Mesenchymal stem cell (in vitro differentiated cells and primary cell): ENCODE results near the gene GNG11.

Source experiments
- DNase-seq: peaks from one replicate; pipeline ENCODE4 v3.0.0-alpha.2; 2013
- H2AFZ ChIP-seq: one replicate; pipeline ENCODE4 v1.6.1; 2013; ENCODE audit warnings: low read depth, mild to moderate bottlenecking, control low read depth, inconsistent platforms, low read length, moderate library complexity
- H2AK5ac ChIP-seq: 2 replicates; pipeline ENCODE4 v1.6.1; 2013; ENCODE audit warnings: low read length, moderate library complexity, mild to moderate bottlenecking, inconsistent platforms; ENCODE audit not compliant: severe bottlenecking
- H2BK120ac ChIP-seq: one replicate; pipeline ENCODE4 v1.6.1; 2013; ENCODE audit warnings: low read depth, mild to moderate bottlenecking, inconsistent platforms, low read length, moderate library complexity
- H2BK12ac ChIP-seq, 2 experiments: one replicate each; pipeline ENCODE4 v1.6.1; 2013; ENCODE audit warnings: inconsistent platforms in 2 of 2, low read length in 2 of 2, mild to moderate bottlenecking in 2 of 2, moderate library complexity in 2 of 2, control low read depth in 1 of 2
- H2BK15ac ChIP-seq: one replicate; pipeline ENCODE4 v1.6.1; 2013; ENCODE audit warnings: mild to moderate bottlenecking, low read depth, inconsistent platforms; ENCODE audit not compliant: poor library complexity, severe bottlenecking
- H2BK5ac ChIP-seq: 2 replicates; pipeline ENCODE4 v1.6.1; 2013; ENCODE audit warnings: low read depth, mild to moderate bottlenecking, low read length, control low read depth, inconsistent platforms; ENCODE audit not compliant: poor library complexity, severe bottlenecking
- H3K14ac ChIP-seq, 2 experiments: one replicate each; pipeline ENCODE4 v1.6.1; 2013; ENCODE audit warnings: inconsistent platforms in 2 of 2, low read length in 2 of 2, control low read depth in 1 of 2, mild to moderate bottlenecking in 1 of 2, moderate library complexity in 1 of 2
- H3K18ac ChIP-seq, 2 experiments: one replicate each; pipeline ENCODE4 v1.6.1; 2013; ENCODE audit warnings: inconsistent platforms in 2 of 2, low read length in 2 of 2, control low read depth in 1 of 2, low read depth in 1 of 2, mild to moderate bottlenecking in 1 of 2
- H3K23ac ChIP-seq, 2 experiments: one replicate each; pipeline ENCODE4 v1.6.1; 2013; ENCODE audit warnings: inconsistent platforms in 2 of 2, low read length in 2 of 2, mild to moderate bottlenecking in 2 of 2, moderate library complexity in 2 of 2, control low read depth in 1 of 2
- H3K27ac ChIP-seq: 2 replicates; pipeline ENCODE4 v1.5.1; 2013; ENCODE audit warnings: mild to moderate bottlenecking, moderate library complexity, low read length, control low read depth, inconsistent platforms; ENCODE audit not compliant: poor library complexity, severe bottlenecking
- H3K27me3 ChIP-seq, 2 experiments: 2 replicates each; pipeline versions ENCODE4 v1.6.1 to v1.7.0; 2013; ENCODE audit warnings: low read length in 2 of 2, mild to moderate bottlenecking in 2 of 2, moderate library complexity in 2 of 2, control low read depth in 1 of 2, inconsistent platforms in 1 of 2; ENCODE audit not compliant: control insufficient read depth in 1 of 2, insufficient read depth in 1 of 2
- H3K36me3 ChIP-seq, 2 experiments: 2 replicates each; pipeline versions ENCODE4 v1.6.1 to v1.7.0; 2013; ENCODE audit warnings: low read length in 2 of 2, control low read depth in 1 of 2, inconsistent platforms in 1 of 2, low read depth in 1 of 2, mild to moderate bottlenecking in 1 of 2; ENCODE audit not compliant: insufficient read depth in 2 of 2, control insufficient read depth in 1 of 2
- H3K4ac ChIP-seq, 2 experiments: one replicate each; pipeline ENCODE4 v1.6.1; 2013; ENCODE audit warnings: inconsistent platforms in 2 of 2, low read length in 2 of 2, mild to moderate bottlenecking in 2 of 2, moderate library complexity in 2 of 2, control low read depth in 1 of 2, low read depth in 1 of 2
- H3K4me1 ChIP-seq: 2 replicates; pipeline ENCODE4 v1.6.1; 2013; ENCODE audit warnings: low read depth, low read length, control low read depth; ENCODE audit not compliant: control insufficient read depth, insufficient read depth
- H3K4me2 ChIP-seq: 2 replicates; pipeline ENCODE4 v1.6.1; 2013; ENCODE audit warnings: low read length, mild to moderate bottlenecking, inconsistent platforms; ENCODE audit not compliant: poor library complexity, severe bottlenecking
- H3K4me3 ChIP-seq, 2 experiments: 2 replicates each; pipeline versions ENCODE4 v1.5.1 to v1.7.0; 2013; ENCODE audit warnings: low read length in 2 of 2, mild to moderate bottlenecking in 2 of 2, control low read depth in 1 of 2, low read depth in 1 of 2; ENCODE audit not compliant: insufficient read depth in 1 of 2
- H3K79me1 ChIP-seq: replicated peaks from 2 replicates; pipeline ENCODE4 v1.6.1; 2013; ENCODE audit warnings: mild to moderate bottlenecking, control low read depth, low read length, inconsistent platforms; ENCODE audit not compliant: poor library complexity, severe bottlenecking
- H3K9ac ChIP-seq: 2 replicates; pipeline ENCODE4 v1.7.0; 2013; ENCODE audit warnings: mild to moderate bottlenecking, low read length, moderate library complexity
- H3K9me3 ChIP-seq: 2 replicates; pipeline ENCODE4 v1.7.0; 2013; ENCODE audit warnings: mild to moderate bottlenecking, low read length; ENCODE audit not compliant: control insufficient read depth
- H4K8ac ChIP-seq: one replicate; pipeline ENCODE4 v1.6.1; 2013; ENCODE audit warnings: inconsistent platforms, mild to moderate bottlenecking, low read length, moderate library complexity
- H4K91ac ChIP-seq: one replicate; pipeline ENCODE4 v1.6.1; 2013; ENCODE audit warnings: mild to moderate bottlenecking, low read length, inconsistent platforms
- WGBS: methylation state at CpG from one replicate; pipeline ENCODE4 v1.1.7; 2013; ENCODE audit warnings: mixed read lengths; 5-methylcytosine and 5-hydroxymethylcytosine counted together

GNG11 gene

DNA sequence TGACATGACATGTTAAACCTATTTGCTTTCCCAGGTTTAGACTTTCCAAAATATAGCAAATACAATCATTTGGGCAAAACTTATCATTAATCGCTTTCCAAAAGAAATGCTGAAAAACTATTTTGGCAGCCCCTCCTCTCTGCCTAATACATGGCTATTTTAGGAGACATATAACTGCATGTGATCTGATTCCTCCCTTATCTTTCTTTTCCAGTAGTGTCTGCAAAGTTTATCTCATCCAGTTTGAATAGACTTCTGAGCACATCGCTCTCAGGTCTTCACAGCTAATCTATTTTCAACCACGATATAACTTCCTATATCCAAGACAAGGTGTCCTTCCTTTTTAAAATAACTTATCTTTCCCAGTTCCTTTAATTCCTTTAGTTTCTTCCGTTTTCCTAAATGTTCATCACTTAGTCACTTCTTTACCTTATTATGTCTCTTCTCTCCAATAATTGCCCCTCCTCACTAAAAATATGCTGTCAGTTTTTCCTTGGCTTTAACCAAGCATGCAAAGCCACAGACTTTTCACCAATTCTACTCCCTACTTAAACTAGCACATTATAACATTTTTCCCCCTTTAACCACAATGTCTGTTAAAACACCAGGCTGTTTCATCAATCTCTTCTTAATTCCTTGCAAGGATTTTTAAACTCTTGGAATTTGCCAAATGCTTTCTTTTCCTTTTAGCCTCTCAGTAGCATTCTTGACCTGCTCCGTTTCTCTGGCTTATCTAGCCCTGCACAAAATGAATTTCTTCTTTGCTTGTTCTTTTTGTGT lies 24.4 kb downstream of the GNG11 start:
- no peak overlapping the region for H2BK12ac ChIP-seq
- no peak overlapping the region for H3K4me3 ChIP-seq
- no peak overlapping the region for H3K23ac ChIP-seq
- H3K4me1 ChIP-seq, result peaks cover 4% of the 10 kb centered on the region
- H3K9ac ChIP-seq, result no peak overlapping the region
- H3K27ac ChIP-seq, result no peak overlapping the region
- no peak overlapping the region for H4K8ac ChIP-seq
- no peak overlapping the region for H3K18ac ChIP-seq
- no peaks in the 10 kb centered on the region for H3K36me3 ChIP-seq
- H3K14ac ChIP-seq, result no peak overlapping the region
- no peak overlapping the region for H2BK120ac ChIP-seq
- H3K9me3 ChIP-seq, result no peaks in the 10 kb centered on the region
- WGBS, result 94% methylated on average over 4 of the region's 5 CpGs
- DNase-seq, result peak; percentile 18
- H4K91ac ChIP-seq, result no peak overlapping the region
- H3K27me3 ChIP-seq, result no peaks in the 10 kb centered on the region
- no peak overlapping the region for H3K4me2 ChIP-seq
- H3K4ac ChIP-seq, result no peak overlapping the region
- no peak overlapping the region for H2AFZ ChIP-seq
- H2BK5ac ChIP-seq, result no peak overlapping the region
- no peak overlapping the region for H2AK5ac ChIP-seq
- no peak overlapping the region for H2BK15ac ChIP-seq
- H3K79me1 ChIP-seq, result no peaks in the 10 kb centered on the region

DNA sequence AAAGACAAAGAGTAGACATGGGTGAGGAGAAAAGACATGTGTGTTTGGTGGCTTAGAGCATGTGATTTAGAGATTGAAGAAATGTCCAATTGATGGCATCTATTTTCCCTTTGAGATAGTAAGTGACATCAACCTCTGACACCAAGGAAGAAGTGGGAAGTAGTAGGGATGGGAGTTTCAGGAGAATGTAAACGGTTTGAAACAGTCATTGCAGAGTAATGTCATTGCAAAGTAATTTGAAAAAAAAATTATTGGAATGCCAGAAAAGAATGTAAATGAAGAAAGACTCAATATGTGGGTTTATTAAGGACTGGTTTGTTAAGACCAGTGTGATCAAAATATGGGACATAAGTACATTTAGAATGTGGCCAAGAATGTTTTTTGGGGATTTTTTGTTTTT lies 26.6 kb downstream of the GNG11 start:
- Histone ChIP-seq H4K91ac (no peak overlapping the region), H3K9me3 (no peaks in the 10 kb centered on the region), H3K18ac (peak overlapping the region in 1 of 2 experiments; percentile 82), H3K27ac (no peak overlapping the region), H2BK120ac (no peak overlapping the region), H3K4me3 (no peak overlapping the region), H2BK12ac (no peak overlapping the region), H3K4ac (no peak overlapping the region), H2BK15ac (no peak overlapping the region), H2BK5ac (no peak overlapping the region), H2AFZ (no peak overlapping the region), H3K23ac (no peak overlapping the region), H3K36me3 (no peaks in the 10 kb centered on the region), H3K4me2 (no peak overlapping the region), H2AK5ac (no peak overlapping the region), H4K8ac (no peak overlapping the region), H3K9ac (no peak overlapping the region), H3K4me1 (peaks cover 3% of the 10 kb centered on the region), H3K14ac (no peak overlapping the region), H3K79me1 (no peaks in the 10 kb centered on the region), H3K27me3 (no peaks in the 10 kb centered on the region)
- peak; percentile 60 for DNase-seq
- WGBS, result 0% methylated on average over 1 of the region's 1 CpG

DNA sequence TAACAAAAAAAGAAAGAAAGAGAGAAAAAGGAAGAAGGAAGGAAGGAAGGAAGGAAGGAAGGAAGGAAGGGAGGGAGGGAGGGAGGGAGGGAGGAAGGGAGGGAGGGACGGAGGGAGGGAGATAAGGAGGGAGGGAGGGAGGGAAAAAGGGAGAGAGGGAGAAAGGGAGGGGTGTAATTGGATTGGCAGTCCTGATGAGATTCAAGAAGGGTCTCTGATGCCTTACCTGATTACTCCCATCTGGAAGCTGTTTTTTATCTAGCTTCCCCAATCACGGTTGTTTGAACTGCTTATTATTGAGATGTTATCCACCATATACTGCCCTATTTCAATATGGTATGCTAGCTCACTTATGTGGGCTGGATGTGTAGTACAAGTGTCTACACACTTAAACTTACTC lies 27.3 kb downstream of the GNG11 start:
- no peak overlapping the region for H3K23ac ChIP-seq
- no peak overlapping the region for H2AK5ac ChIP-seq
- H3K9ac ChIP-seq, result no peak overlapping the region
- H3K9me3 ChIP-seq, result no peaks in the 10 kb centered on the region
- H2BK5ac ChIP-seq, result no peak overlapping the region
- H2BK12ac ChIP-seq, result peak overlapping the region in 1 of 2 experiments; percentile 52
- H3K18ac ChIP-seq, result no peak overlapping the region
- no peak overlapping the region for H3K27ac ChIP-seq
- peaks cover 3% of the 10 kb centered on the region for H3K4me1 ChIP-seq
- no peak overlapping the region for H4K8ac ChIP-seq
- H2BK15ac ChIP-seq, result no peak overlapping the region
- no peak overlapping the region for H3K4me2 ChIP-seq
- H3K4me3 ChIP-seq, result no peak overlapping the region
- no peaks in the 10 kb centered on the region for H3K79me1 ChIP-seq
- H2BK120ac ChIP-seq, result peak overlapping the region; percentile 58
- H3K36me3 ChIP-seq, result no peaks in the 10 kb centered on the region
- H3K27me3 ChIP-seq, result no peaks in the 10 kb centered on the region
- WGBS, result 40% methylated on average over 1 of the region's 2 CpGs
- no peak overlapping the region for H3K14ac ChIP-seq
- H2AFZ ChIP-seq, result no peak overlapping the region
- no peak overlapping the region for H3K4ac ChIP-seq
- DNase-seq, result no peak
- H4K91ac ChIP-seq, result no peak overlapping the region

DNA sequence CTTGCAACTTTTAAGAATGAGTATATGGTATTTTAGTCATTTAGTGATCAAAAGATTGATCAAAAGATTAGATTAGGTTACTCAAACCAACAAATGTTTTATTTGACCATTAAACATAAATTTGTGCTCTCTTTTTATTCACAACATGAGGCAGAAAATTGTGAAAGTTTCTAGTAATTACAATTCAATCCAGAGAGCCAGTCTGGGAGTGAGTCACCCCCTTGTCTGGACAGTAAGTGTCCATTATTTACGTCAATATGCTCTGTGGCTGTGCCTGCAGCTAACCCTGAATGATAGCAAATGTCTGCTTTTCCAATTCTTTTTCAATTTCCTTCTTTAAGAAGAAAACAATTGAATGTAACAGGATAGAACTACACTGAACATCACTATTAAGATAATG lies 27.9 kb downstream of the GNG11 start:
- Histone ChIP-seq H3K4ac (no peak overlapping the region), H3K9me3 (no peaks in the 10 kb centered on the region), H3K4me2 (no peak overlapping the region), H3K18ac (no peak overlapping the region), H4K91ac (no peak overlapping the region), H2BK15ac (no peak overlapping the region), H3K27me3 (no peaks in the 10 kb centered on the region), H2BK12ac (no peak overlapping the region), H3K36me3 (no peaks in the 10 kb centered on the region), H3K4me3 (no peak overlapping the region), H3K4me1 (peaks cover 3% of the 10 kb centered on the region), H3K27ac (no peak overlapping the region), H2AK5ac (no peak overlapping the region), H2AFZ (no peak overlapping the region), H3K79me1 (no peaks in the 10 kb centered on the region), H2BK5ac (no peak overlapping the region), H3K23ac (no peak overlapping the region), H2BK120ac (no peak overlapping the region), H3K14ac (no peak overlapping the region), H4K8ac (no peak overlapping the region), H3K9ac (no peak overlapping the region)
- peak; percentile 95 for DNase-seq
- no CpG with 5 or more reads among the region's 1 CpG for WGBS
